ENCODE results near the gene ZNF771.

Gene ZNF771

DNA sequence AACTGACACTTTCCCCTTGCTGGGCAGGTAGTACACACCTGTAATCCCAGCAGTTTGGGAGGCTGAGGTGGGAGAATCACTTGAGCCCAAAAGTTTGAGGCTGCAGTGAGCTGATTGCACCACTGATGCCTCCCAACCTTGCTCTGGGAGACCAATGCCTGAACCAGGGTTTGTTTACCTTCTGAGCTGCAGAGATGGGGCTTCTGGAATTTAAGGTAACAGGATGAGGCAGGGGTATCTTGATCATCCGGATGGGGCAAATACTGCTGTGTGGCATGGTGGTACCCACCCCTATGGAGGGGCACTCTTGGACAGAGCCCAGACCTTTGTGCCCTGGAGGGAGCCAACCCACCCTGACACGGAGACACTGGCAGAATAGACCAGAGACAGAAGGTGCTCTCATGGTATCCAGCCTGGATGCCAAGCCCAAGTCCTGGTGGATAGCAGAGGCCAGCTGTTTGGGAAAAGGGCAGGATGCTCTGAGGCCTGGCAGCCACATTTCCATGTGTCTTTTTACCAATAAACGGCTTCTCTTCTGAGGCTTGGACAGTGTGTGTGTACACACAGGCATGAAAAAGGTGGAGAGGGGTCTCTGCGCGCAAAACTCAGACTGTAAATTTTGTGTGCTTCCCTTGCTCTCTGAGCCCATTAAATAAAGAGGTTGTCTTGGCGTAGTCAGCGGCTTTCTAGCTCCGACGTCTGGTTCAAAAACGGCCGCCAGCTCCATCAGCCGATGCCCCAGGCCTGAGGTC, 7.8 kb upstream of the ZNF771 start:
- DNase-seq = no peak

- DNase-seq = no peak
These were observed 5.5 kb upstream of the ZNF771 start for GRCh38 chr16:30401768-30402425.

- DNase-seq = no peak
These were observed 658 bp upstream of the ZNF771 start for GRCh38 chr16:30406795-30407101.

- DNase-seq = no peak
These were observed 563 bp downstream of the ZNF771 start for GRCh38 chr16:30407804-30408534.

GRCh38 chr16:30409125-30410060, 2.0 kb downstream of the ZNF771 start:
- DNase-seq = peak; percentile 83

- no peak for DNase-seq
These were observed 5.9 kb downstream of the ZNF771 start for GRCh38 chr16:30413112-30413806.

DNA sequence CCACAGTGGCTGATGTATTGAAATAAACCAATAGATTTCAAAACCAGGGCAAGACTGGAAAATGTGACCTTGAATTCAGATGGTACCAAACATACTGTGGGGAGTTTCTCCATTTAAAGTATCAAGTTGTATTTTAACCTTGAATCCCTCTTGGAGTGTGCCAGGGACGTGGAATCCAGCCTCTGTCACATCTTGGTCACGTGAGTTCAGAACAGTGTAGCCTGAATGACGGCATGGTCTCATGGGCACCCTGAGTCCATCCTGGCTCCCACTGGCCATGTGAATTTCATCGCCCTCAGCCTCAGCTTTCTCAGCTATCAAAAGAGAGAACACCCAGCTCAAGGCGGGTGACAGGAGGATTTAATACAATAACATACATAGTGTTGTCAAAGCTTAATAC, 6.8 kb downstream of the ZNF771 start:
- no peak for DNase-seq

- no peak for DNase-seq
These were observed 8.7 kb downstream of the ZNF771 start for GRCh38 chr16:30416047-30416603.

- DNase-seq = no peak
These were observed 9.5 kb downstream of the ZNF771 start for GRCh38 chr16:30416624-30417528.

DNA sequence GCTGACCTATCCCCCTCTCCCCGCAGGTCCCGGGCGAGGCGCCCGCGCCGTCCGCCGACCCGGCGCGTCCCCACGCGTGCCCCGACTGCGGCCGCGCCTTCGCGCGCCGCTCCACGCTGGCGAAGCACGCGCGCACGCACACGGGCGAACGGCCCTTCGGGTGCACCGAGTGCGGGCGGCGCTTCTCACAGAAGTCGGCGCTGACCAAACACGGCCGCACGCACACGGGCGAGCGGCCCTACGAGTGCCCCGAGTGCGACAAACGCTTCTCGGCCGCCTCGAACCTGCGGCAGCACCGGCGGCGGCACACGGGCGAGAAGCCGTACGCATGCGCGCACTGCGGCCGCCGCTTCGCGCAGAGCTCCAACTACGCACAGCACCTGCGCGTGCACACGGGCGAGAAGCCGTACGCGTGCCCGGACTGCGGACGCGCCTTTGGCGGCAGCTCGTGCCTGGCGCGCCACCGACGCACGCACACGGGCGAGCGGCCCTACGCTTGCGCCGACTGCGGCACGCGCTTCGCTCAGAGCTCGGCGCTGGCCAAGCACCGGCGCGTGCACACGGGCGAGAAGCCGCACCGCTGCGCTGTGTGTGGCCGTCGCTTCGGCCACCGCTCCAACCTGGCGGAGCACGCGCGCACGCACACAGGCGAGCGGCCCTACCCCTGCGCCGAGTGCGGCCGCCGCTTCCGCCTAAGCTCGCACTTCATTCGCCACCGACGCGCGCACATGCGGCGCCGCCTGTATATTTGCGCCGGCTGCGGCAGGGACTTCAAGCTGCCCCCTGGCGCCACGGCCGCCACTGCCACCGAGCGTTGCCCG, 10.3 kb downstream of the ZNF771 start:
- DNase-seq = peak; percentile 89

GRCh38 chr16:30418350-30419181, 11.2 kb downstream of the ZNF771 start:
- no peak for DNase-seq

- DNase-seq = no peak
These were observed 13.6 kb downstream of the ZNF771 start for GRCh38 chr16:30421010-30421409.

DNA sequence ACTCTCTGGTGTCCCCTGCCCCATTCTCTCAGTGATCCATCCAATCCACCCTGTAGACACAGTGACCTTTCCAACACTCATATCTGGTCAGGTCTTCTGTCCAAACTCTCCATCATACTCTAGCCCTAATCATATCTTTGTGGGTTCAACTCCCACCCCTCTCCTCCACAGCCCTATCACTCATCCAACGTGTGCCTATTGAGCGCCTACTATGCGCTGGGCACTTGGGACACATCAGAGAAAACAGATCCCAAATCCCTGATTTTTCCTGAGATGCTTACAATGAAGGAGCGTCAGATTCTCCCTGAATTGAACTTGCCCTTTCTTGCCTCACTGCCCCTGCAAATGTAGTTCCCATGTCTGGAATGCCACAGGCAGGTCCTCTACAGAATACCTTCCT, 20.6 kb downstream of the ZNF771 start:
- no peak for DNase-seq

GRCh38 chr16:30429418-30429677, 21.9 kb downstream of the ZNF771 start:
- DNase-seq = no peak

GRCh38 chr16:30429678-30430427, 22.4 kb downstream of the ZNF771 start, which contains the start of gene DCTPP1:
Gene DCTPP1, minus strand, starts transcription at chr16:30430030. Its CDS starts 50 bp downstream, at chr16:30429980.
- DNase-seq = peak; percentile 99

DNA sequence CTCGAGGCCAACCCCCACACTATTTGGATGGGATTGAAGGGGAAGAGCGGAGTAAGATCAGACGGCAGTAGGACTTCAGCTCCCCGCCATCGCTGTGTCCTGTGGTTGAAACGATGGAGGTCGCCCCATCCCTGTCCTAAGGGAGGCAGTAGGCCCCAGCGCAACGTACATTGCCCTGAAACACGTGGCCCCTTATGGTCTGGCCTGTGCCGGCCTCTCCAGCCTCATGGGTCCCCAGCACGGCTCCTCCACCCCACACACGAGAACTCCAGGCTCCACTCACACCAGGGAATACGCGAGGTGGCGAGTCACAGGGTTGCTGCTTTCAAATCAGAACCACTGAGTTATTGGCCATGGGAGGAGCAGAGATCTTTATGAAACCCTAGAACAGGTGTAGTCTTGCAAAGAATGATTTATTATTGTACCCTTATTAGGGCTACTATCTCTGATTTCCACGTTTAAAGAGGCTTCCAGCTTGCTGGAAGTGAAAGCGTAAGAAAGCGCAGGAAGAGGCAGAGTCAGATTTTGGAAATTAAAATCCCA, 23.1 kb downstream of the ZNF771 start:
- DNase-seq = no peak

- no peak for DNase-seq
These were observed 27.4 kb downstream of the ZNF771 start for GRCh38 chr16:30434852-30435251.

- DNase-seq = no peak
These were observed 30.2 kb downstream of the ZNF771 start for GRCh38 chr16:30437511-30438046.
